Testis (tissue), 3 donors: ENCODE data around the gene CRYBB2. TPM values are rescaled to one million over a fixed set of nuclear protein-coding genes. Genes with fewer than 3 reads are reported as not detected.

Experiments
- DNase-seq: peaks from one replicate; pipeline ENCODE4 v3.0.0-alpha.2; 2019
- H3K27ac ChIP-seq, 2 donors: fragments of 200-600 bp; sonication (generic); one replicate each; pipeline ENCODE4 v1.5.1; 2019
- H3K27me3 ChIP-seq: fragments of 200-600 bp; sonication (generic); one replicate; pipeline ENCODE4 v1.5.1; 2019
- H3K36me3 ChIP-seq: fragments of 200-600 bp; sonication (generic); one replicate; pipeline ENCODE4 v1.5.1; 2017; ENCODE audit warnings: low read depth; ENCODE audit errors: missing control alignments
- H3K4me1 ChIP-seq: fragments of 200-600 bp; sonication (generic); one replicate; pipeline ENCODE4 v1.5.1; 2019
- H3K4me3 ChIP-seq, 2 donors: fragments of 200-600 bp; sonication (generic); one replicate each; pipeline ENCODE4 v1.5.1; 2017 to 2019
- H3K9me3 ChIP-seq: fragments of 200-600 bp; sonication (generic); one replicate; pipeline ENCODE4 v1.5.1; 2017
- CTCF ChIP-seq, 3 experiments: fragments of 450-650 bp in 2 of 3; fragments of 200-600 bp in 1 of 3; sonication (generic) in 1 of 3; IDR thresholded peaks; one replicate each; pipeline ENCODE4 v1.5.1; 2016 to 2019; ENCODE audit warnings: antibody characterized with exemption in 3 of 3, mild to moderate bottlenecking in 2 of 3, moderate library complexity in 1 of 3
- POLR2A ChIP-seq: fragments of 450-650 bp; IDR thresholded peaks from one replicate; pipeline ENCODE4 v1.6.1; 2017; ENCODE audit warnings: antibody characterized with exemption, mild to moderate bottlenecking, moderate library complexity
- WGBS, 2 donors: methylation state at CpG; one replicate each; pipeline ENCODE4 v1.1.5; 2018; 5-methylcytosine and 5-hydroxymethylcytosine counted together
- intact Hi-C: fragments of 100-400 bp; cut with DNase I; formaldehyde crosslinking; loops from one replicate; pipeline ENCODE4 v1.15.1; 2023; ENCODE audit warnings: low total_unique reads
- polyA plus RNA-seq: library from polyadenylated mRNA; stranded (reverse); fragments of 350-450 nt; fragmentation: Illumina TruSeq; extraction: RNeasy Lipid Tissue Mini Kit (QIAGEN cat#74804); gene quantifications from one replicate; pipeline ENCODE4 v1.2.3, GENCODE V29; 2014; ENCODE audit warnings: low read depth, low replicate concordance; ENCODE audit not compliant: insufficient read depth
- total RNA-seq, 2 donors: library from RNA; depleted of rRNA; stranded (reverse); fragments of >200 nt; gene quantifications; one replicate each; pipeline ENCODE4 v1.2.3, GENCODE V29; 2016

CRYBB2 gene
- total and polyA plus RNA-seq, 3 donors from 2014 or later = 2.4 to 5.2 (median 4.4) TPM

GRCh38 chr22:25199731-25200520 lies 19.5 kb upstream of the CRYBB2 start, which contains the start of gene CRYBB3:
CRYBB3 (plus strand) TSS chr22:25199858; CDS start chr22:25201397, 1,539 bp downstream.
- no peaks in the 10 kb centered on the region for H3K36me3 ChIP-seq
- no peaks in the 10 kb centered on the region for H3K9me3 ChIP-seq
- no peak within 1 kb of the TSS for H3K27ac ChIP-seq
- TF ChIP-seq POLR2A (no peak), CTCF (IDR thresholded peaks at IDR 0.05) (no peak)
- no peaks in the 10 kb centered on the region for H3K27me3 ChIP-seq
- no peak within 1 kb of the TSS for H3K4me3 ChIP-seq
- WGBS, 2 donors = 58 to 60% methylated on average over 15 to 17 of the region's 17 CpGs
- no peaks in the 10 kb centered on the region for H3K4me1 ChIP-seq
- DNase-seq = no peak
- intact Hi-C loops = no loop called here

GRCh38 chr22:25200967-25201366 lies 18.5 kb upstream of the CRYBB2 start:
- intact Hi-C loops = no loop called here
- H3K4me3 ChIP-seq = no peak overlapping the region
- no peaks in the 10 kb centered on the region for H3K9me3 ChIP-seq
- TF ChIP-seq POLR2A (no peak), CTCF (IDR thresholded peaks at IDR 0.05) (no peak)
- no peak for DNase-seq
- H3K4me1 ChIP-seq = no peaks in the 10 kb centered on the region
- WGBS, 2 donors = 81 to 86% methylated on average over 7 of the region's 7 CpGs
- no peaks in the 10 kb centered on the region for H3K36me3 ChIP-seq
- no peak overlapping the region for H3K27ac ChIP-seq
- no peaks in the 10 kb centered on the region for H3K27me3 ChIP-seq

GRCh38 chr22:25201557-25202273 lies 17.7 kb upstream of the CRYBB2 start:
- 73 to 79% methylated on average over 10 of the region's 10 CpGs for WGBS, 2 donors
- H3K27me3 ChIP-seq = no peaks in the 10 kb centered on the region
- TF ChIP-seq POLR2A (no peak), CTCF (IDR thresholded peaks at IDR 0.05) (no peak)
- no peaks in the 10 kb centered on the region for H3K4me1 ChIP-seq
- no peak for DNase-seq
- intact Hi-C loops = no loop called here
- no peak overlapping the region for H3K4me3 ChIP-seq
- H3K9me3 ChIP-seq = no peaks in the 10 kb centered on the region
- H3K27ac ChIP-seq = no peak overlapping the region
- H3K36me3 ChIP-seq = no peaks in the 10 kb centered on the region

- WGBS, 2 donors = 62 to 66% methylated on average over 6 to 15 of the region's 15 CpGs
- H3K9me3 ChIP-seq = no peaks in the 10 kb centered on the region
- no peak overlapping the region for H3K27ac ChIP-seq
- no peaks in the 10 kb centered on the region for H3K4me1 ChIP-seq
- DNase-seq = peak; percentile 77
- intact Hi-C loops = no loop called here
- no peaks in the 10 kb centered on the region for H3K27me3 ChIP-seq
- no peaks in the 10 kb centered on the region for H3K36me3 ChIP-seq
- no peak for TF ChIP-seq POLR2A
- peak in 2 of 3 experiments; percentile 72 to 93 for TF ChIP-seq CTCF (IDR thresholded peaks at IDR 0.05)
- no peak overlapping the region for H3K4me3 ChIP-seq
These were observed 17.0 kb upstream of the CRYBB2 start for GRCh38 chr22:25202290-25202921.
